Measurements from ENCODE around the gene MAB21L3.

Gene MAB21L3

GRCh38 chr1:116128664-116129063, 17.5 kb downstream of the MAB21L3 start:
- H3K4me3 ChIP-seq (ENCODE audit: low read length) = no peak overlapping the region
- no peaks in the 10 kb centered on the region for H3K27me3 ChIP-seq (replicated peaks; ENCODE audit: insufficient read depth, low read length)
- no peak overlapping the region for H3K4me2 ChIP-seq (ENCODE audit: low read depth, low read length)
- no peaks in the 10 kb centered on the region for H3K36me3 ChIP-seq (replicated peaks; ENCODE audit: insufficient read depth, low read length)
- H2AFZ ChIP-seq (ENCODE audit: low read length) = no peak overlapping the region
- no peaks in the 10 kb centered on the region for H3F3A ChIP-seq (ENCODE audit: insufficient read depth, low read length)
- H3K27ac ChIP-seq (ENCODE audit: low read length) = no peak overlapping the region
- DNase-seq = no peak
- H3K9me3 ChIP-seq (replicated peaks; ENCODE audit: insufficient read depth, low read length) = no peaks in the 10 kb centered on the region
- no peaks in the 10 kb centered on the region for H3K9me2 ChIP-seq (replicated peaks; ENCODE audit: insufficient read depth, low read length)
- H4K20me1 ChIP-seq (ENCODE audit: insufficient read depth, low read length) = no peaks in the 10 kb centered on the region
- H3K9ac ChIP-seq (ENCODE audit: low read length) = no peak overlapping the region
- TF ChIP-seq EZH2phosphoT487 (IDR thresholded peaks at IDR 0.05; ENCODE audit: low read length) (no peak), CTCF (IDR thresholded peaks at IDR 0.05; ENCODE audit: low read length) (no peak), EZH2 (optimal IDR thresholded peaks at IDR 0.05; ENCODE audit: low read depth, low read length) (no peak)
- H3K79me2 ChIP-seq (ENCODE audit: low read length) = no peaks in the 10 kb centered on the region
- no peaks in the 10 kb centered on the region for H3K4me1 ChIP-seq (ENCODE audit: low read length)

- no peaks in the 10 kb centered on the region for H3K9me3 ChIP-seq (replicated peaks; ENCODE audit: insufficient read depth, low read length)
- no peaks in the 10 kb centered on the region for H4K20me1 ChIP-seq (ENCODE audit: insufficient read depth, low read length)
- DNase-seq = no peak
- H3K36me3 ChIP-seq (replicated peaks; ENCODE audit: insufficient read depth, low read length) = no peaks in the 10 kb centered on the region
- H3K9me2 ChIP-seq (replicated peaks; ENCODE audit: insufficient read depth, low read length) = no peaks in the 10 kb centered on the region
- H3K9ac ChIP-seq (ENCODE audit: low read length) = no peak overlapping the region
- H3K4me1 ChIP-seq (ENCODE audit: low read length) = no peaks in the 10 kb centered on the region
- H3K79me2 ChIP-seq (ENCODE audit: low read length) = no peaks in the 10 kb centered on the region
- no peaks in the 10 kb centered on the region for H3K27me3 ChIP-seq (replicated peaks; ENCODE audit: insufficient read depth, low read length)
- H3K4me3 ChIP-seq (ENCODE audit: low read length) = no peak overlapping the region
- H3K27ac ChIP-seq (ENCODE audit: low read length) = no peak overlapping the region
- H2AFZ ChIP-seq (ENCODE audit: low read length) = no peak overlapping the region
- no peaks in the 10 kb centered on the region for H3F3A ChIP-seq (ENCODE audit: insufficient read depth, low read length)
- no peak for TF ChIP-seq CTCF (IDR thresholded peaks at IDR 0.05; ENCODE audit: low read length)
- no peak for TF ChIP-seq EZH2 (optimal IDR thresholded peaks at IDR 0.05; ENCODE audit: low read depth, low read length)
- no peak for TF ChIP-seq EZH2phosphoT487 (IDR thresholded peaks at IDR 0.05; ENCODE audit: low read length)
- no peak overlapping the region for H3K4me2 ChIP-seq (ENCODE audit: low read depth, low read length)
Observed at GRCh38 chr1:116129537-116129936, 18.3 kb downstream of the MAB21L3 start.

- H3K4me1 ChIP-seq (ENCODE audit: low read length) = no peaks in the 10 kb centered on the region
- no peaks in the 10 kb centered on the region for H3K9me2 ChIP-seq (replicated peaks; ENCODE audit: insufficient read depth, low read length)
- H3K79me2 ChIP-seq (ENCODE audit: low read length) = no peaks in the 10 kb centered on the region
- H3F3A ChIP-seq (ENCODE audit: insufficient read depth, low read length) = no peaks in the 10 kb centered on the region
- no peaks in the 10 kb centered on the region for H3K27me3 ChIP-seq (replicated peaks; ENCODE audit: insufficient read depth, low read length)
- H3K4me3 ChIP-seq (ENCODE audit: low read length) = no peak overlapping the region
- no peaks in the 10 kb centered on the region for H3K9me3 ChIP-seq (replicated peaks; ENCODE audit: insufficient read depth, low read length)
- DNase-seq = no peak
- no peaks in the 10 kb centered on the region for H4K20me1 ChIP-seq (ENCODE audit: insufficient read depth, low read length)
- H3K4me2 ChIP-seq (ENCODE audit: low read depth, low read length) = no peak overlapping the region
- H2AFZ ChIP-seq (ENCODE audit: low read length) = no peak overlapping the region
- no peaks in the 10 kb centered on the region for H3K36me3 ChIP-seq (replicated peaks; ENCODE audit: insufficient read depth, low read length)
- TF ChIP-seq EZH2 (optimal IDR thresholded peaks at IDR 0.05; ENCODE audit: low read depth, low read length) (no peak), EZH2phosphoT487 (IDR thresholded peaks at IDR 0.05; ENCODE audit: low read length) (no peak), CTCF (IDR thresholded peaks at IDR 0.05; ENCODE audit: low read length) (no peak)
- no peak overlapping the region for H3K9ac ChIP-seq (ENCODE audit: low read length)
- no peak overlapping the region for H3K27ac ChIP-seq (ENCODE audit: low read length)
Observed at GRCh38 chr1:116130356-116130755, 19.2 kb downstream of the MAB21L3 start.

Data from MM.1S (cell line).